ENCODE data around the gene TMEM182.

The TMEM182 gene

DNA sequence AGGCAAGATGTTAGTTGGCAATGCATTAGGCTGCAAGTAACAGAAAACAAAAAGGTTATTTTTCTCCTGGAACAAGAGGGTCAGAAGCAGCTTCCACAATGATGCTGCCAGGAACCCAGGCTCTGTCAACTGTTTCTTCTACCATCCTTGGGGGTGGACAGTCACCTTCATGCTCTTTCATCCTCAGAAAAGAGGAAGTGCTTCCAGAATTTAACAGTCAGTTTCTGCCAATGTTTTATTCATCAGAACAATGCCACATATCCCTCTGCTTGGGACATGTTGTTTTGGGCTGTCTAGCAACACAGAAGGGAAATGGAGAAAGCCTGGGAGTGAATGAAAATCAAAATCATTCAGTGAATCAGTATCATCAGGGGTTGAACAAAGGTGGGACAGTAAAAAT is 7.1 kb downstream of the TMEM182 start:
- no peak for DNase-seq

DNA sequence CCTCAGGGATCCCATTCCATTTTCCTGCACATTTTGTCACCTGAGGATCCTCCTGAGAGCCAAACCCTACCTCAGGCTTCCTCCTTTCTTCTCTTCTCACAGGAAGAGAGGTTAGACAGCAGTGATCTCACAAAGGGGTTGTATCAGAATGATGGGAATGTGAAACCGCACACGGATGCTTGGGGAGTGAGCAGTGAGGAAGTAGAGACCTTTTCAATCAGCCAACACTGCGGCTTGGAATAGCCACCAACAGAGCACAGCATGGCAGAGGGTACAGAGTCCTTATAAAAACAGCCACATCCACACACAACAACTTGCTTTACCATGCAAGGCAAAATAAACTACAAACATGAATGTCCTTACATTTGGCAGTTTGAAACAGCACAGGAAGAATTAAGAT is 8.7 kb downstream of the TMEM182 start:
- DNase-seq, result no peak

GRCh38 chr2:102771114-102771513 is 9.3 kb downstream of the TMEM182 start:
- DNase-seq, result no peak

DNA sequence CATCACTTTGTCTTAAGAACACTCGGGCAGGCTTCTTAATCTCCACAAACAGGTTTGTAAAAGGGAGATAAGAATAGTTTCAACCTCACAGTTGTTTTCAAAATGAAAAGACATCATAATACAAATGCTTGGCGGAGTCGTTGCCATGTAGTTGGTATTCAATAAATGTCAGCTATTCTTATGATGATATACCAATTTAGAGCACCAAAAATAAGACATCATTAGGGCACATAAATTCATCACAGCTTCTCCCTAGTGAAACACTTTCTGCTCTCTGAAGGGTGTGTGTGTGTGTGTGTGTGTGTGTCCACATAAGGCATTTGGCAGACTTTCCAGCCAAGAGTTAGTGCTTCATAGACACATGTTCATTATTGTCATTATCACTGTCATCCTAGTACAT is 10.8 kb downstream of the TMEM182 start:
- no peak for DNase-seq

DNA sequence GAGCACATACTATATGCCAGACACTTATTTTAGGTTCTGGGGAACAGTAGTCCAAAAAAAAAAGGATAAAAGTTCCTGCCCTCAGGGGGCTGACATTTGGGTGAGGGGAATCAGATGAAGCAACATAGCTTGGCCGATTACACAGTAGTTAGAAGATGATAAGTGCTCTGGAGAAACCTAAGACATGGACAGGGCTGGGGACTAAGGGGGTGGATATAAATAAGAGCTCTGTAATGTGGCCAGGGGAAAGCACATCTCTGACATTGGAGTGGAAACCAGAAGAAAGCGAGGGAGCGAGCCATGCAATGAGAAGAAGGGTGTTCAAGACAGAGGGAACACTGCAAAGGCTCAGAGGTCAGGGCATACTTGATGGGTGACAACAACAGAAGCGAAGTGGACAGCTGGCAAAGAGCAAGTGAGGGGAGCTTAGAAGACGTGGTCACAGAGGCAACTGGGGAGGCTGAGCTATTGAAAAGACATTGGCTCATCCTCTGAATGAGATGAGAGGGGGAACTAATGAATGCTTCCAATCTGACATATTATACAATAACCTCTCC is 11.4 kb downstream of the TMEM182 start:
- no peak for DNase-seq

DNA sequence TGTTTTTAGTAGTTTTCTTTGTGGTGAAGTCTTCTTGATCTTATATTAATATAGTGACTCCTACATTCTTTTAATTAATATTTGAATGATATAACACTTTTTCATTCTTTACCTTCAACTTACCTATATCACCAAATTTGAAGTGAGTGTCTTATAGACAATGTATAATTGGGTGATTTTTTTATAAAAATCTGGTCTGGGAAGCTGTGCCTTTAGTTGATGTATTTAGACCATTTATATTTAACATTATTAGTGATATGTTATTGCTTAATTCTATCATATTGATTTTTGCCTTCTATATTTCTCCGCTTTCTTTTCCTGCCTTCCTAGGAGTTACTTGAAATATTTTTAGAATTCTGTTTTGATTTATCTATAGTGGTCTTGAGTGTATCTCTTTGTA is 16.4 kb downstream of the TMEM182 start:
- no peak for DNase-seq

GRCh38 chr2:102780467-102780866 is 18.6 kb downstream of the TMEM182 start:
- no peak for DNase-seq

DNA sequence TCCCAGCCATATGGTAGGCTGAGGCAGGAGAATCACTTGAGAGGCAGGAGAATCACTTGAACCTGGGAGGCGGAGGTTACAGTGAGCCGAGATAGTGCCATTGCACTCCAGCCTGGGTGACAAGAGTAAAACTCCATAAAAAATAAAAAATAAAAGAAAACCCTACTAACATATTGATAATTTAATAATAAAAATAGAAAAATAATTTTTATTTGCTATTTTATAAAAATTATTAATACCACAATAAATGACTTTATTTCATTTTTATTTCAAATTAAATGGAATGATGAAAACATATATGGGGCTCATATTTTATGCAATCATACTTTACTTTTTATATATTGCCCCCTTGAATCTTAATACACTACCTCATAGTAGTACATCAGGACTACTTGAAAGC is 20.4 kb downstream of the TMEM182 start:
- no peak for DNase-seq

DNA sequence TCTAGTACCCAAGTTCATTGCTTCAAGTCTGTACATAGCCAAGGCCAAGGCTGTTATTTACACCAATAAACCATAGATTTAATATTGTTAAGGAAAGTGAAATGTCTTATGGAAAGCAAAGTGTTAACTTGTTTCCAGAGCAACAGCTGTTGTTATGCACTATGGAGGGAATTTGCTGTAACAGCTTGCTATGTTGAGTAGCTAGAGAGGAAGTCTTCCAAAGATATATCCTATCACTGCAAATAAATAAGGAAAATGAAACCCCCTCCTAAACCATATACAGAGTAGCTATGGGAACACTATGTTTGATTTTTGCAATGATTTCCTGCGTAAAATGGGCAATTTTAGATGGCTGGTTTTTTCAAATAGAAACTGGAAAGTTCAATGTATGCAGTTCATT is 21.1 kb downstream of the TMEM182 start:
- no peak for DNase-seq

DNA sequence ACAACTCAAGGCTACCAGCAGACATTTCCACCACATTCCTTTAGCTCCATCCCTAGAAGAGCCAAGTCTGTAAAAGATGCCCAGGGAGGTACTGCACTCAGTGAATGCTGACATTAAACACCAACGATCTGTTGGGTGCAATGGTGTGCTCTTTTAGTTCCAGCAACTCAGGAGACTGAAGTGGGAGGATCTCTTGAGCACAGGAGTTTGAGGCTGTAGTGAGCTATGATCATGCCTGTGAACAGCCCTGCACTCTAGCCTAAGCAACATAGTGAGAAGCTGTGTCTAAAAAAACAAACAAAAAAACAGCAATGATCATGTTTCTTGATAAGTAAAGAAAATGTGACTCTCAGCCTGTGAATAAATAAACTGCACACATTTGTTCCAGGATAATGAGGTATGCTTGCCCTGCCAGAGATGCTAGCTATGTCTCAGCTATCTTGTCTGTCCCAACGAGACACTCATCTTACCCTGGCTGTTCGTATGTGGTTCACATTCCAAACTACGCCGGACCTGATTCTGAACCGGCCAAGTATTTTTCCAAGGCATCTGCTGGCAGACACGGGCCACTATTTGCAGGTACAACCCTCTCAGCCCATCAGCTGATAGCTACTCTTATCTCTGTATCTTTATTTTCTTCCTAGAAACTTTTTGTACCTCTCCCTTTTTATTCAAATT is 21.8 kb downstream of the TMEM182 start:
- DNase-seq, result no peak

GRCh38 chr2:102784940-102785339 is 23.1 kb downstream of the TMEM182 start:
- DNase-seq, result no peak

- no peak for DNase-seq
Observed at GRCh38 chr2:102788216-102788884, 26.5 kb downstream of the TMEM182 start.

- DNase-seq, result no peak
Observed at GRCh38 chr2:102788885-102789260, 27.0 kb downstream of the TMEM182 start.

- DNase-seq, result no peak
Observed at GRCh38 chr2:102789349-102790090, 27.7 kb downstream of the TMEM182 start.

- no peak for DNase-seq
Observed at GRCh38 chr2:102790091-102790455, 28.2 kb downstream of the TMEM182 start.

- DNase-seq, result no peak
Observed at GRCh38 chr2:102792568-102793208, 30.9 kb downstream of the TMEM182 start.

GRCh38 chr2:102795641-102796040 is 33.8 kb downstream of the TMEM182 start:
- DNase-seq, result no peak

- no peak for DNase-seq
Observed at GRCh38 chr2:102796337-102796736, 34.5 kb downstream of the TMEM182 start.

- no peak for DNase-seq
Observed at GRCh38 chr2:102797486-102797885, 35.7 kb downstream of the TMEM182 start.

- no peak for DNase-seq
Observed at GRCh38 chr2:102798181-102798580, 36.4 kb downstream of the TMEM182 start.

DNA sequence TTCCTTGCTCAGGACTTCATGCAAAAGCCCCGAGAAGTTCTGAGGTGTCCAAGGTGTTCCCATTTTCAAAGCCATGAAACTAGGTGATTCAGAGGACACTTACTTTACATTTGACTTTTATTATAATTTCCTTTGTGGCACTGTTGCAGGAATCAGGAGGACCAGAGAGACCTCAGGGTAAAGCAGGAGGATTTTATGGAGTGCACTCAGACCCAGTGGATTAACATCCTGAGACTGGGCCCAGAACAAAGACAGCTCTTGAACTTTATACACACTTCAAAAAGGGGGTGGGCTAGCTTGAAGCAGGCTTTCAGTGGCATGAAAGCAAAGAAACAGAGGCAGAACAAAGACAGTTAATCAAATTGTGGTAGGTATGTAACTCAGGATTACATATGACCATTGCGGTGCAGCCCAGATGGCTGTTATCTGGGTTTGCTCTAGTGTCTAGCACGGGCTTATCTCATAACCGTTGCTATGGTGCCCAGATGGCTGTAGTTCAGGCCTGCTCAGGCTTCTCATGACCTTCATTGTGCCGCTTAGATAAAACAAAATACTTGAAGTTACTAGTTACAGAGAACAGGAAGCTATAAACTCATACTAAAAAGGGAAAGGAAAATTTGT is 39.4 kb downstream of the TMEM182 start:
- no peak for DNase-seq

- DNase-seq, result no peak
Observed at GRCh38 chr2:102801858-102802699, 40.2 kb downstream of the TMEM182 start.
